ENCODE measurements around the gene APOBR.
"Not testable (repeated sequence)": the region's sequence is repeated elsewhere in the genome, so short reads cannot be mapped to it uniquely, and the experiment has no call there.

The APOBR gene

DNA sequence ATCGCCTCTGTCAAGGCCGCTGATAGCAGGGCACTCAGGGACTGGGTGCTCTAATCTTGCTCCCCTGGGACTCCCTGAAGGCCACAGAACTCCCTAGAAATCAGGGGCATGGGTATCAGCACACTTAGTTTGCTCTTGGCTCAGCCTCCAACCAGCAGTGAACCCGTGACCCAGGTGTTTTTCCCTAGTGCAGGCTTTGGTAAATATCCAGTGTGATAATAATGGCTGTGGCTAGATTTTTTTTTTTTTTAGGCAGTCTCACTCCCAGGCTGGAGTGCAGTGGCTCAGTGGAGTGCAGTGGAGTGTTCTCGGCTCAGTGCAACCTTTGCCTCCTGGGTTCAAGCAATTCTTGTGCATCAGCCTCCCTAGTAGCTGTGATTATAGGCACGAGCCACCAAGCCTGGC, 34.0 kb downstream of the APOBR start:
- no peak for DNase-seq

DNA sequence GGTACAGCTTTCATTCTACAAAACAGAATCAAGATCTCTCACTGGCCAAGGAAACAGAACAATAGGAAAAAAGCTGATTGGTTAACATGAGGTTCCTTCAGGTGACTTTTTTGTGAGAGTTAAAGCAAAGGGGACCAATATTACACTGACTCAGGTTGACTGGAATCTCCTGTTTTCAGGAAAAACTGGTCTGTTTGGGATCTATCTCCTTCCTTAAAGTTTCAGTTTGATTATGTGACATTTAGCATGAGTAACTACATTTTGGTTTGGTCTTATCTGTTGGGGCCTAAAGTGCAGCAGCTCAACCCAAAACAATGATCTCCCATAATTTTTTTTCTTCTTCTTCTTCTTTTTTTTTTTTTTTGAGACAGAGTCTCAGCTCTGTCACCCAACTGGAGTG, 34.7 kb downstream of the APOBR start:
- DNase-seq = no peak

DNA sequence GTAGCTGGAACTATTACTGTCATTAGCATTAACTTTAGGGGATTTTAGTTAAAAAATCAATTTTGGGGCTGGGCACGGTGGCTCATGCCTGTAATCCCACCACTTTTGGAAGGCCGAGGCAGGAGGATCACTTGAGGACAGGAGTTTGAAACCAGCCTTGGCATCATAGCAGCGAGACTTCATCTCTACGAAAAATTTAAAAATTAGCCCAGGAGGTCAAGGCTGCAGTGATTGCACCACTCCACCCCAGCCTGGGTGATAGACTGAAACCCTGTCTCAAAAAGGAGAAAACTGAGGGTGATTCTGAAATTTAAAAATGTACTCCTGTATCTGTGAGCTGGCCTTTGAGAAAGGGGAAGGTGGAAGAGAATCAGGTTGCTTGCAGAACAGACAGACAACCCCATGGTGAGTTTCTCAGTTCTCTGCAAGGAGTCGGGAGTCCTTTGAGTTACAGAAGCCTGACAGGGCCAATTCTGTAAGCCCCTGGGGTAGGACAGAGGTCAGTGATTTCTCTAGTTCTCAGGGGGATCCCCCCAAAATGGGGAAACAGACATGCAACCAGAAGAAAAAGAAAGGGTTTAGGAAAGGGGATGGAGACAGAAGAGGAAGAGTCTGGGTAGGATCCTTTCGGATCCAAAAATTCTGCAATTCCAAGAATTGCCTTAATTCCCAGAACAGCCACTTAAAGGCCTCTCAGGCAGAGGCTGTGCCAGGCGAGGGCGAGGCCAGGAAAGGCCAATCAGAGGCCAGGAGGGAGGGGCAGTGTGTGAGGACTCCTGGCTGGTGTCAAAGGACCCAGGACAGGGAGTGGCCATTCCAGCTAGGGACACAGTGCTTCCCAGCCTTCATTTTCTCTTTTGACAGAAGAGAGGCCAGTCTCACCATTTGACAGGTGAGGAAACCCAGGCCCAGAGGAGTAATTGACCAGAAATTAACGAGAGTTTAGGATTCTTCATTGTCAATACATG, 37.6 kb downstream of the APOBR start:
- no peak for DNase-seq

DNA sequence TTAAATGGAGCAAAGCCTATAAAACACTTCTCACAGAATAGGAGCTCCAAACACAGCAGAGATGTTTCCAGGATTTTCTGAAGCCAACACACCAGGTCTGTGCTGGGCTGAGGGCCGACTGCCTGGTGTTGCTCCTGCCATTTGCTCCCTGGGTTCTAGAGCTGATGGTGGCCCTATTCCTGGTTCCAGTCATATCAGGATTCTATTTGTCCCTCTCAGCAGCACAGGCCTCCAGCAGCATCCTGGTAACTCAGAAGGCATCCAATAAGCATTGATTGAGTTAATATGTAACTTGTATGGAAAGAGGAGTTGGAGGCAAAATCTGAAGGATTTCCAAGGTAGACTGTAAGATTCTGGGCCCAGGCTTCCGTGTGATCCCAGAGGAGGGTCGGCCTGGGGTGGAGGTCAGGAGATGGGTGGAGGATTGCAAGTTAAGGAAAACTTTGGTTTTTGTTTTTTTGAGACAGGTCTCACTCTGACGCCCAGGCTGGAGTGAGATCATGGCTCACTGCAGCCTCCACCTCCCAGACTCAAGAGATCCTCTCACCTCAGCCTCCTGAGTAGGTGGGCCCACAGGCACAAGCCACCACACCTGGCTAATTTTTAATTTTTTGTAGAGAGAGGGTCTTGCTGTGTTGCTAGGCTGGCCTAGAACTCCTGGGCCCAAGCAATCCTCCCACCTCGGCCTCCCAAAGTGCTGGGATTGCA, 38.7 kb downstream of the APOBR start:
- no peak for DNase-seq

DNA sequence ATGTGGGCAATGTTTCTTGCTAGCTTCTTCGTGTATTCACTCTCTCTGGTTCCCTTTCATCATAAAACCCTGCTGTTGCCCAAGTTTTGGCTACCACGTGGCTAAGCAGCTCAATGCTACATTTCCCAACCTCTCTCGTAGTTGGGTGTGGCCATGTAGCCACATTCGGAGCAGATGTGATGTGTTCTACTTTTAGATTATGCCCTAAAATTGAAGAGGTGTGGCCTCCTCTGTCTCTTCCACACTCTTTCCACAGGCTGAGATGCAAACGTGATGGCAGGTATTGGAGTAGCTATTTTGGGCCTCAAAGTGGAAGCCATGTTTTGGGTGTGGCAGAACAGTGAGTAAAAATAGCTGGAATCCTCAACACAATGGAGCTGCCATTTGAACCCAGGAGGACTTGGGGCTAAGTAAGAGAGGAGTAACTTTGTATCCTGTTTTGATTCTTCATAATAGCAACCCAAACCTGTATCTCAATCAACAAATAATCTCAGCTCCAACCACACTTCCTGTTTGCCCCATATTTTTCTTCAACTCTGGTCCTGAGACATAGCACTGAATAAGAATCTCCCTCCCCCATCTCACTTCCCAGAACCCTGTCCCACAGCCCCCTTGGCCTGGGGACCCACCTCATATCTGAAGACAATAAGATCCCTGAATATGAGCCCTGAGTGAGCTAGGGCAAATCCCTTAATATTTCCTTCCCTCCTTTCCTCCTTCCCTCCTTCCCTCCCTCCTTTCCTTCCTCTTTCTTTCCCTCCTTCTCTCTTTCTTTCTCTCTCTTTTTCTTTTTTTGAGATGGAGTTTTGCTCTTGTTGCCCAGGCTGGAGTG, 40.3 kb downstream of the APOBR start:
- no peak for DNase-seq

DNA sequence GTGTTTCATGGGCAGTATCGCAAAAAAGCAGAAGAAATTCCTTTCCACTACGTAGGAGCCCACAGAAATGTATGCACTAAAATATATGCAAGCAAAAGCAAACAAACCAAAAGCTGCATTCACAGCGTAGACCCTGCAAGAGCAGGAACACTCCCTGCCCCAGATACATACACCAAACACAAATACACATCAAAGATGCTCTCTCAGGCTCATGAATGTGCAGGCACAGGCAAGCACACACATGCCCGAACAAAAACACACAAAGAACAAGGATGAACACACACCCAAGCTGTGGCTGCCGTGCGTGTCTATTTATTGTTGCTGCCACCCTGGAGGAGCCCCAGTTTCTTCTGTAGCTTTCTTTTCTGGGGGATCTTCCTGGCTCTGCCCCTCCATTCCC, 42.6 kb downstream of the APOBR start:
- no peak for DNase-seq

DNA sequence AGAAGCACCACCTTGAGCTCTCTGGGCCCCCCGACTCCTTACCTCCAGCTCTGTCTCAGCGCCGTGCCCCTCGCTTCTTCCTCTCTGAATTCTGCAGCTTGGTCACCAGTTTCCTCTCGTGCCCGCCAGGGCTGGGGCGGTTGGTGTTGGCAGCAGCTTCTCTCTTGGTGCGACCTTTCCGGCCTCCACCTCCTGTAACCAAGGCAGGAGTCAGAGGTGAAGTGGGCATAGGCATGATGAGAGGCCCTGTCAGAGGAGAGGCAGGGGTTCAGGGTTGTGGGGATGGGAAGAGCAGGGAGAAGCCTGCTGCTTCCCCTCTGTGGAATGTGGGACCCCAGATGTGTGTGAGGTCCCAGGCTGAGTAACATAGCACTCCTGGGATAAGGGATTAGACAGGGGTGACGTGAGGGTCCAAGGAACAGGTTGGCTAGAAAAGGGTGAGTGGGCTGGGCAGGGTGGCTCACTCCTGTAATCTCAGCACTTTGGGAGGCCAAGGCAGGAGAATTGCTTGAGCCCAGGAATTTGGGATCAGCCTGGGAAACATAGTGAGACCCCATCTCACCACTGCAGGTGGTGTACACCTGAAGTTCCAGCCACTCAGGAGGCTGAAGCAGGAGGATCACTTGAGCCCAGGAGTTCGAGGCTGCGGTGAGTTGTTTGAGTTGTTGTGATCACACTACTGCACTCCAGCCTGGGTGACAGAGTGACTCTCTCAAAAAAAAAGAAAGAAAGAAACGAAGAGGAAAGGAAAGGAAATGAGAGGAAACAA, 43.7 kb downstream of the APOBR start:
- no peak for DNase-seq

DNA sequence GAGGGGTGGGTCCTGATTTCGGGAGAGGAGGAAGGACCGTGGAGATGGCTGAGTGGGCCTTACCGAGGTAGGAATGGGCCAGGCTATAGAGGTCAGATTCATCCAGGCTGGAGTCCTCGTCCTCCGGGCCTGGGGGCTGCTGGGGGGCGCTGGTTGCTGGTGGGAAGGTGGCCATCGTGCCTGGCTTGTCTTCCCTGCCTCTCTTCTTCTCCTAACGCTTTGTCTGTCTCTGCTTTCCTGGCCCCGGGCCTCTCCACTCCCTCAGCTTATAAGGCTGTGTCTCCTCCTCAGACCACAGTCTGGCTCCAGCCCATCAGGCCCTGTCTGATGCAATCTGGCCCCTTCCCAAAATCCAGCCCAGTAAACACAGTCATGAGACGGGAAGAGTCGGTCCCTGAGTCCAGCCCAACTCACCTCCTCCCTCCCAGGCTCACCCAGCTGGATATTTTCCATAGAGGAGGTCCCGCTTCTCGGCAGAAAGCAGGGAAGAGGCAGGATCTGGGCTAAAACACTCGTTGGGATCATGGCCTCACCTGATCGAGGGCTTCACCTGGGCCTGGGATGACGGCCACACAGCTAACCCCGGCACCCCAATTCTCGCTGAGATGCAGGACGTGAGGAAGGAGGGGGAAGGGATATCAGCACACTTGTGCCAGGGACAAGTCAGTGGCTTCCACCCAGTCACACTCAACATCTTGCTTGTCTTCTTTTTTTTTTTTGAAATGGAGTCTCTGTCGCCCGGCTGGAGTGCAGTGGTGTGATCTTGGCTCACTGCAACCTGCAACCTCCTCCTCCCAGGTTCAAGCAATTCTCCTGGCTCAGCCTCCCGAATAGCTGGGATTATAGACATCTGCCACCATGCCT, 44.5 kb downstream of the APOBR start, which contains the start of gene NUPR1:
Gene NUPR1 (minus strand): TSS at position 242 of the 864 bp plus-strand sequence. CDS start 67 bp downstream, at position 175.
- DNase-seq = no peak

DNA sequence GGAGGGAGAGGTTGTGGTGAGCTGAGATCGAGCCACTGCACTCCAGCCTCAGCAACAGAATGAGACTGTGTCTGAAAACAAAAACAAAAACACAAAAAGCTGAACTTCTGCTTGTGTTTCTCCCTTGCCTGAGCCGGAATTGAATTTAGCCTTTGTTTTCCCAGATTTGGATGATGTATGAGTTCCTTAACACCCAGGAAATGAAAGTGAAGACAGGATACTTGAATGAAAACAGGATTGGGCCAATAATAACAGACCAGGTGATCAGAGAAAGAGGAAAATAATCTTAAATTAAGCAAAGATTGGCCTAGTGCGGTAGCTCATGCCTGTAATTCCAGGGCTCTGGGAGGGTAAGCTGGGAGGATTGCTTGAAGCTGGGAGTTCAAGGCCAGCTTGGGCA, 45.9 kb downstream of the APOBR start:
- no peak for DNase-seq

DNA sequence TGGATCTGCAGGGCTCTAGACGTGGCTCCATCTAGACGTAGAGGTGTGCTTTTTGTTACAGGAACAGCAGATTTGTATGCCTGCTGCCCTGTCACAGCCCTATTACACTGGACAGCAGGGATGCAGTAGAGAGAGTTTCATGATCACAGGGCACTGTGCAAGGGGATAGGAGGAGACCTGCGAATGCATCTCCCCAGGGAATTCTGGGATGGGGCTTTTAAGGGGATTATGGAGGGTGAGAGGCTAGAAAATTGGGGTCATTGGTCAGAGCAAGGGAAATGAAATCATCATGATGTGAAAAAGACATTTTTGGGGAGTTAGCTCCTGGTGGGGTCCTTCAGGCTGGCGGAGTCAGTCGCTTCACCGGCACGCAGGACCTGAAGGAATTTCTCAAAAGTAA, 48.2 kb downstream of the APOBR start:
- DNase-seq = no peak

DNA sequence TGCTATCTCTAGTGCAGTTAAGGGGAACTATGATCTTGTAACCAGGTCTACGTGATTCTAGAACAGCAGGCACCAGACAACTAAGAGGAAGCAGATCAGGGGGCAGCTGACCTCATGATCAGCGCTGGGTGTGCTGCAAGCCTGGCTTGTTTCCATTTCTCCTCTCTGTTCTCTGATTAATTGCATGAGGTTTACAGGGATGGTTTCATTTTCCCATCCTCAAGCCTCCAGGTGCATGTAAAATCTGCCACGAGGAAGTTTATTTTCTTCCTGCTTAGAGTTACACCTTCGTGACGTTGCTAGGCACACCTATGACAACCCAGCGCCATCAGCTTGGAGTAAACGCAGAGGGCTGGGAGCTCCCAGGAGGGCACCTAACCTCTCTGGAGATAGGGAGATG, 48.6 kb downstream of the APOBR start:
- DNase-seq = no peak

DNA sequence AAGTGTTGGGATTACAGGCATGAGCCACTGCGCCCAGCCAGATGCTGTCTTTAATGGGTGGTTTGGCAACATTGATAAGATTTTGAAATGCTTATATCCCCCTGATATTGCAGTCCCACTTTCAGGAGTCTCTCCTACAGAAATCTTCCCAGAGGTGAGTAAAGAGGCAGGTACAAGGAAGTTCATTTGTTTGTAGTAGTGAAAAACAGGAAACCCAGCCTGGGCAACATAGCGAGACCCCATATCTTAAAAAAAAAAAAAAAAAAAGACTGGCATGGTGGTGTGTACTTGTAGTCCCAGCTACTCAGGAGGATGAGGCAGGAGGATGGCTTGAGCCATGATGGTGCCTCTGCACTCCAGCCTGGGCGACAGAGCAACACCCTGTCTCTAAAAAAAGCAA, 50.6 kb downstream of the APOBR start:
- no peak for DNase-seq

DNA sequence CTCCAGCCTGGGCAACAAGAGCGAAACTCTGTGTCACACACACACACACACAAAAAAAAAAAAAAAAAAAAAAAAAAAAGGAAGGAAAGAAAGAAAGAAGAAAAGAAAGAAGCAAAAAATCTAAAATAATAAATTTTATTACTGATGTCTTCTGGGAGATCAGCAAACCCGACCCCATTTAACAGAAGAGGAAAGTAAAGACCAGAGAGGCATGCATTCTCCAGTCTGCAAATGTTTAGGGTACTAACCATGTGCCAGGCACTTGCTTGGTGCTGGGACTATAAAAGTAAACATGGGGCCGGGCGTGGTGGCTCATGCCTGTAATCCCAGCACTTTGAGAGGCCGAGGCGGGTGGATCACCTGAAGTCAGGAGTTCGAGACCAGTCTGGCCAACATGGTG, 51.5 kb downstream of the APOBR start:
- not testable (repeated sequence) for DNase-seq

DNA sequence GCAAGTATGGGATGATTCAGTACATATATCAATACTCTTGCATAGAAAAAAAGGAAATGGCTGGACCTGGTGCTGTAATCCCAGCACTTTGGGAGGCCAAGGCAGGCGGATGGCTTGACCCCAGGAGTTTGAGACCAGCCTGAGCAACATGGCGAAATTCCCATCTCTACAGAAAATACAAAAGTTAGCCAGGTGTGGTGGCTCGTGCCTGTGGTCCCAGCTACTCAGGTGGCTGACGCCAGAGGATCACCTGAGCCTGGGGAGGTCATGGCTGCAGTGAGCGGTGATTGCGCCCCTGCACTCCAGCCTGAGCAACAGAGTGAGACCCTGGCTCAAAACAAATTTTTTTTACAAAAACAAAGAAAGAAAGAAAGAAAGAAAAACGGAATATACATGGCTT, 52.2 kb downstream of the APOBR start:
- DNase-seq = no peak

DNA sequence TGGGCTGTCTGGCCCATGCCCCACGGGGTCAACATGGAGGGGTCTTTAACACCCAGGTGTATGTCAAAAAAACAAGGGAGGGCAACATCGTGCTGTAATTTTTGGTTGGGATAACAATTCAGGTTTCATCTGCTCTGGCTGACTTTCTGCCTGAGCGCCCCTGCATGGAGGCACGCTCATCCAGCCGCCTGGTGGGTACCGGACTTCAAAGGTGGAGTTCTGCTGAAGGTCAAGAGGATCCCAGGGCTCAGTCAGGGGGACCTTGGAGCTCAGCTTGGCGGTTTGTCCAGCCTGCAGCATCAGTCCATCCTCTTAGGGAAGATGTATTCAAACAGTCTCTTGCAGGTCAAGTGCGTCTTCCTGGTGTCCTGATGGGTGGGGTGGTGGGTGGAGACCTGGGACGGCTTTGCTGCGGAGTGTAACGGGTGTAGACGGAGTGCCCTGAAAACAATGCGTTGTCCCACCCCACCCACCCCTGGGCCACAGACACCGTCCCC, 53.9 kb downstream of the APOBR start:
- no peak for DNase-seq

Measured in activated CD8-positive, alpha-beta memory T cell treated with anti-CD3 and anti-CD28 coated beads, Interleukin-2, amount 50 U/mL, for 4 hours (primary cell).